OCI-LY1 (cell line): ENCODE measurements around the gene DOCK3.

Source experiments
- CTCF ChIP-seq: fragments of 200-600 bp; sonication (generic), shearing (Covaris generic); IDR thresholded peaks from 2 replicates; pipeline ENCODE4 v1.5.1; 2017; ENCODE audit warnings: mild to moderate bottlenecking, antibody characterized with exemption, low read length, moderate library complexity, mixed read lengths
- EZH2 ChIP-seq: fragments of 200-600 bp; sonication (generic), shearing (Covaris generic); IDR thresholded peaks from 2 replicates; pipeline ENCODE4 v1.8.0; 2017; ENCODE audit warnings: borderline replicate concordance, mixed run types, mild to moderate bottlenecking, antibody characterized with exemption, low read length, moderate library complexity, mixed read lengths

DNA sequence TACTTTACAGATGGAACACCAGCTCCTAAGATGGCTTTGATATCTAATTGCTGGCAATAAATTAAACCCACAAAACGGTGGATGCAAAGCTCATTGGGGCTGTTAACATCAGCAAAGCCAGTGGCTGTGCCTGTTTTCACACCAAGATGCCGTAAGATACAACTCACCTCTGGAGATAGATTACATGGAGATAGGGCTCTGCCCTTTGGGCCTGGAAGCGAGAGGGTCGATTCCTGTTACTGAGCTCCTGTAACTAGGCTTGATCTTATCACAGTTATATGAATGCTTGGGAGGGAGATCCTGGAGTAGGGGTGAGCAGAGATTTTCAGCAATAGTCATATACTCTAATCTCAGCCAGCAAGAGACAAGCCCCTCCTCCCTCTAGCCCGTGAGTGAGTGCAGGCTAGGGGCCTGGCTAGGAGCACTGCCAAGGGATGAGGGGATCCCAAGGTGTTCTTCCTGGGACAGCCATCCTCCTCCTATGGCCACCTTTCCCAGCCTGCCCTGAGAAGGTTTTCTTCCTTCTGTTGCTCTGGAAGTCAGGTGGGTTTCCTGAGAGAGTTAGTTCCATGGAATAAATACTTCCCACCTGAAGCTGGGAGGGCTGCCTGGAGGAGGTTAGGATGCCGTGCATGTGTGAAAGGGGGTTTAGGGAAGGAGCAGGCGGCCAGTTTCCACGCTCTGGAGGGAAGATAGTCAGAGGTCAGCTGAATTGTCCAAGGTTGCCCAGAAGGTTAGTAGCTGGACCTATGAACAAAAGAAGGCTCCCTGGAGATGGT is 18.1 kb upstream of the DOCK3 start:
- TF ChIP-seq CTCF: no peak
- TF ChIP-seq EZH2: no peak
